Common myeloid progenitor, CD34-positive (primary cell): Measurements from ENCODE around the gene ADARB2.

Experiments
- CTCF ChIA-PET: fragments of 350-600 bp; sonication (Branson Sonifier 250); formaldehyde crosslinking; loops from one replicate; lab custom pipeline; 2021; ENCODE audit warnings: antibody characterized with exemption; lab: Charles Lee
- POLR2A ChIA-PET: fragments of 350-600 bp; sonication (Branson Sonifier 250); formaldehyde crosslinking; loops from one replicate; lab custom pipeline; 2021; ENCODE audit warnings: antibody characterized with exemption; lab: Charles Lee
- DNase-seq, 3 donors: peaks; one replicate each; pipeline versions ENCODE4 v3.0.0 to v3.0.0-alpha.2; 2013
- H3K27ac ChIP-seq, 2 experiments: 1 replicate in 1 of 2; 2 replicates in 1 of 2; pipeline ENCODE4 v1.7.0; 2013; ENCODE audit warnings: inconsistent platforms in 2 of 2, low read length in 2 of 2, mild to moderate bottlenecking in 2 of 2, low read depth in 1 of 2, moderate library complexity in 1 of 2; ENCODE audit not compliant: severe bottlenecking in 2 of 2, insufficient read depth in 1 of 2, poor library complexity in 1 of 2
- H3K27me3 ChIP-seq, 5 experiments: replicated peaks in 2 of 5; 1 replicate in 3 of 5; 2 replicates in 2 of 5; pipeline versions ENCODE4 v1.6.1 to v1.7.0; 2013; ENCODE audit warnings: low read length in 4 of 5, mild to moderate bottlenecking in 2 of 5, moderate library complexity in 2 of 5, inconsistent platforms in 1 of 5; ENCODE audit not compliant: insufficient read depth in 5 of 5, control insufficient read depth in 4 of 5
- H3K36me3 ChIP-seq, 4 experiments: 1 replicate in 2 of 4; 2 replicates in 2 of 4; pipeline versions ENCODE4 v1.6.1 to v1.7.0; 2013; ENCODE audit warnings: low read length in 3 of 4, control low read depth in 1 of 4, mild to moderate bottlenecking in 1 of 4; ENCODE audit not compliant: control insufficient read depth in 4 of 4, insufficient read depth in 4 of 4
- H3K4me1 ChIP-seq, 4 experiments: 1 replicate in 3 of 4; 2 replicates in 1 of 4; pipeline versions ENCODE4 v1.6.1 to v1.7.1; 2013; ENCODE audit warnings: low read length in 3 of 4, mild to moderate bottlenecking in 3 of 4, control low read depth in 1 of 4, inconsistent platforms in 1 of 4, moderate library complexity in 1 of 4; ENCODE audit not compliant: control insufficient read depth in 4 of 4, insufficient read depth in 4 of 4; ENCODE audit errors: control extremely low read depth in 1 of 4
- H3K4me3 ChIP-seq, 7 experiments: 1 replicate in 4 of 7; 2 replicates in 3 of 7; pipeline versions ENCODE4 v1.5.1 to v1.7.0; 2013; ENCODE audit warnings: mild to moderate bottlenecking in 7 of 7, low read length in 6 of 7, moderate library complexity in 6 of 7, inconsistent platforms in 2 of 7, low read depth in 2 of 7, control low read depth in 1 of 7; ENCODE audit not compliant: insufficient read depth in 4 of 7, control insufficient read depth in 1 of 7; ENCODE audit errors: extremely low read depth in 1 of 7
- H3K9me3 ChIP-seq, 5 experiments: 1 replicate in 4 of 5; 2 replicates in 1 of 5; pipeline versions ENCODE4 v1.6.1 to v1.7.1; 2013; ENCODE audit warnings: low read length in 4 of 5, mild to moderate bottlenecking in 2 of 5, inconsistent platforms in 1 of 5, low read depth in 1 of 5, moderate library complexity in 1 of 5; ENCODE audit not compliant: control insufficient read depth in 4 of 5, insufficient read depth in 2 of 5; ENCODE audit errors: control extremely low read depth in 1 of 5
- WGBS: methylation state at CpG from one replicate; pipeline ENCODE4 v1.1.5; 2013; ENCODE audit not compliant: insufficient coverage; 5-methylcytosine and 5-hydroxymethylcytosine counted together

ADARB2 gene

DNA sequence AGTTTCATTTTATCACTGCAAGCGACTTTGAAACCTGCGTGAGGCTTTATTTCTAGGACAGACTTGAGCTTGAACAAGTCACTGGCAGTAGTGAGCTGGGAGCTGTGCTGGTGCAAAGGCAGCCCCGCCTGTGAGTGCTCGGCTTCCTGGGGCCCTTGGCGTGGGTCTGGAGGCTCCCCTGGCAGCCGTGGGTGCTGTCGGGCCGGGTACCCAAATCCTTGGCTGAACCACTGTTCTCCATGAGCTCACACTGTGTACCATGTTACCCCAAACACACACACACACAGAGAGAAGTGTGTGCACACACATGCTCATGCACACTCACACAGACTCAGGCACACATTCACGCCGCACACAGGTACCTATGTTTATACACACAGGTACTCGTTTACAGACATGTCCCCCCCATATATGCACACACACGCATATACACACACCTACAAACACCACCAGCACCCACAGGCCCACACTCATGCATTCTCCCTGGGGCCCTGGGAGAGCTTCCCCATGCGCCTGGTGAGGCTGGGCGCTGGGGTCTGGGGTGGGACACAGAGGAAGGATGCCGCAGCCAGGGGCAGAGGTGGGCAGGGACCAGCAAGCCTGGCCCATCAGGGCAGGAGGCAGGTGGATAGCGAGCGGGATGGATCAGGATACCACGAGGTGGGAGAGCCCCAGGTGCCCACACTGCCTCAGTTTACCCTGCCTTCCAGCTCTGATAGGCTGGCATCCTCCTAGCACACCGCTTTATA is 158.8 kb downstream of the ADARB2 start:
- no peak overlapping the region for H3K27ac ChIP-seq
- DNase-seq: no peak
- H3K4me1 ChIP-seq: peaks cover 0 to 6% (median 0%) of the 10 kb centered on the region in 4 experiments
- no peak overlapping the region for H3K4me3 ChIP-seq
- ChIA-PET CTCF (no interaction called here), POLR2A (no interaction called here)
- H3K36me3 ChIP-seq: no peaks in the 10 kb centered on the region
- 91% methylated on average over 18 of the region's 19 CpGs for WGBS
- H3K27me3 ChIP-seq: no peaks in the 10 kb centered on the region
- no peaks in the 10 kb centered on the region for H3K9me3 ChIP-seq

DNA sequence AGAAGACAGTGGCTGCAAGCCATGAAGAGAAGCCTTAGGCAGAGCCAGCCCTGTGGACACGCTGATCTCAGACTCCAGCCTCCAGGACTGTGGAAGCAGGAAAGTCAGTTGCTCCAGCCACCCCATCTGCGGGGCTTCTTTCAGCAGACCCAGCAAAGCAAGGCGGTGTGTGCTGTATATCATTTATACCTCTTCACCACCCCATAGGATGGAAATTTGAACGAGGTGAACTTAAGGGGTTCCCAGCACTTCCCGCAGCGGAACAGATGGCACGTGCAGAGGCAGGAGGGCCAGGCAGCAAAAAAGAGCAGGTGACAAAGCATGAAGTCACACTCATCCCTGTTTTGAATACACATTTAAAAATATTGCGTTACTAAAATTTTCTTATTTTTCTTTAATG is 159.4 kb downstream of the ADARB2 start:
- Histone ChIP-seq H3K4me1 (peaks cover 0 to 6% (median 0%) of the 10 kb centered on the region in 4 experiments), H3K27me3 (no peaks in the 10 kb centered on the region), H3K27ac (no peak overlapping the region), H3K9me3 (no peaks in the 10 kb centered on the region), H3K36me3 (no peaks in the 10 kb centered on the region), H3K4me3 (no peak overlapping the region)
- ChIA-PET POLR2A (no interaction called here), CTCF (no interaction called here)
- WGBS: 90% methylated on average over 5 of the region's 8 CpGs
- no peak for DNase-seq

DNA sequence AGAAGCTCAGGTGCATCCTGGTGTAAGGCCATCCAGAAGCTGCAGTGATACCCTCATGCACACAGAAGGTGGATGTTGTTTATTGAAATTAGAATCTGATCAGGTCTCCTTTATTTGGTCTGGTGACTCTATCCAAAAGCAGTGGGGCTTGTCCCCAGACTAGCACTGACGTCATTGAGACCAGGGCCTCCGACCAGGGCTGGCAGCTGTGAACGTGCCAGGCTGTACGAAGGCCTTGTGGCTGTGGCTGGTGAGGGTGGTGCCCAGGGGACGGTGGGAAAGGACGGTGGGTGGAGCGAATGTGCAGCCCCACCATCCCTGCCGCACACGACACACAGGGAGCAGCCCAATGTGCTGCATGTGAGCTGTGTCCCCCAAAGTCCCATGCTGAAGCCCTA is 160.0 kb downstream of the ADARB2 start:
- CTCF ChIA-PET: no interaction called here
- Histone ChIP-seq H3K4me1 (peaks cover 0 to 6% (median 0%) of the 10 kb centered on the region in 4 experiments), H3K36me3 (no peaks in the 10 kb centered on the region), H3K4me3 (no peak overlapping the region), H3K9me3 (no peaks in the 10 kb centered on the region), H3K27me3 (no peaks in the 10 kb centered on the region), H3K27ac (no peak overlapping the region)
- peak in 1 of 3 donors; percentile 9 for DNase-seq
- 93% methylated on average over 7 of the region's 9 CpGs for WGBS
- POLR2A ChIA-PET: no interaction called here

DNA sequence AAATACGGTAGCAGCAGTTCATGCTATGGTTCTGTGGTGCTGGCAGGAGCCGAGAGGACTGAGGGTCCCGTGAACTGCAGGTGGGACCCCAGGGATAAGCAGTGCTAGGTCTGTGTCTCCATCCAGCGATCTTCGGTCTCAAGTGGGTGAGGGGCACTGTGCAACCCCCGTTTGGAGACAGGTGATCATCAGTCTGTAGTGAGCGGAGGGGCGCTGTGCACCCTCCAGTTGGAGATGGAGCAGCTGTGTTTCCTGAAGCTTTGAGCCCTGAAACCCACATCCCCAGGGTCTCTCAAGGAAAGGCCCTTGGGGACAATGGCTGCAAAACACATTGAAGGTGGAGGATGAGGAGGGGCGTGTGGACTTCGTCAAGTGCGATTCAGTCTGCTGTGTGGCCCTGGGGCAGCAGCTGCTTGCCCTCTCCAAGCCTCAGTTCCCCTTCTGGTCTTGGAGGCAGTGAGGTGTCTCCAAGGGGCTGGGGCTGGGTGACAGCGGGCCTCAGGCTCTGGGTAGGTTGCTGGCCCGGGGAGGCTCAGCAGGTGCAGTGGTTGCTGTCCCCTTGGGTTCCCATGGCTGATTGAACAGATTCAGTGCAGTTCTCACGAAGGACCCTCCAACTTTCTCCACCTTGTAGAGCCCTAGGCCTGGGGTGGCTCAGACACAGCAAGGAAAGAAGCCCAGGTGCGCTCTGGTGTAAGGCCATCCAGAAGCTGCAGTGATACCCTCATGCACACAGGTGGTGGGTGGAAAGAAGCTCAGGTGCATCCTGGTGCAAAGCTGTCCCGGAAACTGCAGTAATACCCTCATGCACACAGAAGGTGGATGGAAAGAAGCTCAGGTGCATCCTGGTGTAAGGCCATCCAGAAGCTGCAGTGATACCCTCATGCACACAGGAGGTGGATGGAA is 160.6 kb downstream of the ADARB2 start:
- ChIA-PET CTCF (no interaction called here), POLR2A (no interaction called here)
- DNase-seq: peak in 2 of 3 donors; percentile 24 to 35
- no peak overlapping the region for H3K4me3 ChIP-seq
- no peak overlapping the region for H3K27ac ChIP-seq
- no peaks in the 10 kb centered on the region for H3K27me3 ChIP-seq
- H3K9me3 ChIP-seq: no peaks in the 10 kb centered on the region
- 83% methylated on average over 11 of the region's 16 CpGs for WGBS
- H3K4me1 ChIP-seq: peaks cover 0 to 6% (median 0%) of the 10 kb centered on the region in 4 experiments
- H3K36me3 ChIP-seq: no peaks in the 10 kb centered on the region

DNA sequence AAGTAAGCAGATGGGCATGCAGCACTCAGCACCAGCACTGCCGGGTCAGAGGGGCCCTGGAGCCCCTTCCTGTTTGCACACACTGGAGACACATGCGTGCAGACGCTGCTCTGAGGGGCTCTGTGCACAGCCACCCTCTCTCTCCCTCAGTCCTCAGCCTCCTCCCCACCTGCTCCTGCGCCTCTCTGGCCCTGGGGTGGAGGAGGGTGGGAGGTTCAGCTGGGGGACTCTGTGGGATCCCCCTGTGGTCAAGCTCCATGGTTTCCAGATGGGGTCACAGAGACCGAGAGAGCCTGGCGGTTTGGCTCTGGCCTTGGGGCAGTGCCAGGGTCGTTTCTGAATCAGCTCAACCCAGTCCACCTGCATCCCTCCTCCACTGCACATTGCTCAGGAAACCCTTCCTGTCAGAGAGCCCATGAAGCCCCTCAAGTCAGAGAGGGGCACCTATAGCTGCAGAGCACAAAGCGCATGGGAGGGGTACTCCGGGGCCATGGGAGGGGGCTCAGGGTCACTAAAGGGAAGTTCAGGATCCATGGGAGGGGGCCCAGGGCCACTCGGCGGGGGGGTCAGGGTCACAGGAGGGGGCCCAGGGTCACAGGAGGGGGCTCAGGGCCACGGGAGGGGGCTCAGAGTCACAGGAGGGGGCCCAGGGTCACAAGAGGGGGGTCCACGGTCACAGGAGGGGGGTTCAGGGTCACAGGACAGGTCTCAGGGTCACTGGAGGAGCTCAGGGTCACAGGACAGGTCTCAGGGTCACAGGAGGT is 161.7 kb downstream of the ADARB2 start:
- Histone ChIP-seq H3K27ac (no peak overlapping the region), H3K9me3 (no peaks in the 10 kb centered on the region), H3K27me3 (no peaks in the 10 kb centered on the region), H3K4me1 (no peaks in the 10 kb centered on the region), H3K4me3 (no peak overlapping the region), H3K36me3 (no peaks in the 10 kb centered on the region)
- CTCF ChIA-PET: no interaction called here
- POLR2A ChIA-PET: no interaction called here
- 59% methylated on average over 10 of the region's 13 CpGs for WGBS
- DNase-seq: no peak

DNA sequence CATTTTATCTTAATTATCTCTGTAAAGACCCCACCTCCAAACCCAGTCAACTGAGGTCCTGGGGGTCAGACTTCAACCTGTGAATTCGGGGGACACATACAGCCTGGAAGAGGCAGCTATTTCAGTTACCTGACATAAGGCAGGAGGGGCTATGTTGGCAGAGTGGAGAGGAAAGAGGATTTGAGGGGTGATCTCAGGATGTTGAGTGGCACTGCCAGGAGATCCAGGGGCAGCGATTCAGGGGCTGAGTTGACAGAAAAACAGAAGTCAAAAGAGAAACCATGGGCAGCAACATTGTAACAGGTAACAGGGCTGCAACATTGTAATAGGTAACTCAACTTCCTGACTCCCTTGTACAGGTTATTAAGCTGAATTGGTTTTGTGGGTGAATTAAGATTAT is 162.6 kb downstream of the ADARB2 start:
- WGBS: 83% methylated on average over 1 of the region's 2 CpGs
- H3K9me3 ChIP-seq: no peaks in the 10 kb centered on the region
- POLR2A ChIA-PET: no interaction called here

More for the DNA sequence above, 162.6 kb downstream of the ADARB2 start:
- no peaks in the 10 kb centered on the region for H3K4me1 ChIP-seq
- CTCF ChIA-PET: no interaction called here
- H3K4me3 ChIP-seq: no peak overlapping the region
- no peaks in the 10 kb centered on the region for H3K36me3 ChIP-seq
- DNase-seq: no peak
- no peak overlapping the region for H3K27ac ChIP-seq
- H3K27me3 ChIP-seq: no peaks in the 10 kb centered on the region
